Brain pericyte (primary cell): ENCODE results near the gene PHKA1.
"Not testable (repeated sequence)": the region's sequence is repeated elsewhere in the genome, so short reads cannot be mapped to it uniquely, and the experiment has no call there.

Experiments
- DNase-seq: peaks from one replicate; pipeline ENCODE4 v3.0.0-alpha.2; 2012; ENCODE audit warnings: low read depth, low spot score

Gene PHKA1

GRCh38 chrX:72669508-72669907 is 44.6 kb downstream of the PHKA1 start:
- DNase-seq = not testable (repeated sequence)

- no peak for DNase-seq
Observed at GRCh38 chrX:72666451-72666850, 47.7 kb downstream of the PHKA1 start.

GRCh38 chrX:72663737-72664136 is 50.4 kb downstream of the PHKA1 start:
- no peak for DNase-seq

GRCh38 chrX:72662020-72662747 is 51.9 kb downstream of the PHKA1 start:
- no peak for DNase-seq

- DNase-seq = no peak
Observed at GRCh38 chrX:72659723-72660122, 54.4 kb downstream of the PHKA1 start.

GRCh38 chrX:72652082-72652481 is 62.0 kb downstream of the PHKA1 start:
- no peak for DNase-seq

GRCh38 chrX:72644946-72645345 is 69.2 kb downstream of the PHKA1 start:
- DNase-seq = no peak

- no peak for DNase-seq
Observed at GRCh38 chrX:72641611-72642010, 72.5 kb downstream of the PHKA1 start.

- no peak for DNase-seq
Observed at GRCh38 chrX:72635930-72636329, 78.2 kb downstream of the PHKA1 start.

GRCh38 chrX:72634331-72634730 is 79.8 kb downstream of the PHKA1 start:
- DNase-seq = no peak

GRCh38 chrX:72630185-72630584 is 83.9 kb downstream of the PHKA1 start:
- no peak for DNase-seq

- DNase-seq = no peak
Observed at GRCh38 chrX:72624194-72624593, 89.9 kb downstream of the PHKA1 start.

GRCh38 chrX:72621625-72622485 is 92.3 kb downstream of the PHKA1 start:
- DNase-seq = no peak

- no peak for DNase-seq
Observed at GRCh38 chrX:72621163-72621562, 92.9 kb downstream of the PHKA1 start.

- peak; percentile 68 for DNase-seq
Observed at GRCh38 chrX:72620550-72621145, 93.5 kb downstream of the PHKA1 start.

GRCh38 chrX:72609313-72609712 is 104.8 kb downstream of the PHKA1 start:
- DNase-seq = no peak

GRCh38 chrX:72604705-72605104 is 109.4 kb downstream of the PHKA1 start:
- no peak for DNase-seq

GRCh38 chrX:72604112-72604511 is 110.0 kb downstream of the PHKA1 start:
- DNase-seq = no peak

GRCh38 chrX:72591038-72591437 is 123.1 kb downstream of the PHKA1 start:
- not testable (repeated sequence) for DNase-seq

GRCh38 chrX:72584163-72584562 is 129.9 kb downstream of the PHKA1 start:
- no peak for DNase-seq

- DNase-seq = no peak
Observed at GRCh38 chrX:72576141-72576894, 137.8 kb downstream of the PHKA1 start.

- no peak for DNase-seq
Observed at GRCh38 chrX:72573158-72573511, 141.0 kb downstream of the PHKA1 start.
